ENCODE data around the gene RCOR1.
"Not testable (repeated sequence)": the region's sequence is repeated elsewhere in the genome, so short reads cannot be mapped to it uniquely, and the experiment has no call there.

RCOR1 gene

DNA sequence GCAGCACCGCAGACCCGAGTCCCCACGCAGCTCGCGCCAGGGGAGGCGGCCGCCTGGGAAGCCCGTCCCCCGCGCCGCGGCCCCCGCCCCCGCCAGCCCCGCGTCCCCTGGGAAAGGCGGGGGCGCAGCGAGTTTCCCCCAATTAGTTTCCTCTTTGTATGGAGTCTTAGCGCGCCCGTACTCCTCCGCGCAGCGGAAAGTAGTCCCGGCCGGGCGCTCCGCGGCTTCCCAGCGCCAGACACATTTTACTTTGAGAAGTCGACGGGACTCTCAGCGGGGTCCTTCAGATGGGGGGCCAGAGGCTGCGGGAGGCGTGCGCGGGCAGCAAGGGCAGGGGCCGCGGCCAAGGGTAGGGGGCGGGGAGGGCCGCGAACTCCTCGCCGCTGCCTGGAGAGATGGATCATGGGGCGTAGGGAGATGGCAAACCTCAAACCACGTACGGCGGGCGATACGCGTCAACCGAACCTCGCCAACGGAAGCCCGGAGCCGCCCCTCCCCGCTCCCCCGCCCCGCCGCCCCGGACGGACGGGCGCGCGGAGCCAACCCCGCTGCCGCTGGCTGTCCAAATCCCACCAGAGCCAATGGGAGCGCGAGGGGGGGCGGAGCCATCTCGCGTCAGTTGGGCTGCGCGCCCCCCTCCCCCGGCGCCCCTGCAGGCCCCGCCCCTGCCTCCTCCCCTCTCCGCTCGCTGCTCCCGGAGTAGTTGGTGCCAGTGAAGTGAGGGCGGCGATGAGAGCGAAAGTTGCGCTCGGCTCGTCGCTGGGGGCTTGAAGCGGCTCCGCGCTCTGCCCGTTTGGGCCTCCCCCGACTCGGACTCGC is at the start of gene RCOR1:
Gene RCOR1, plus strand, starts transcription at position 706 of the 819 bp plus-strand sequence. CDS start 238 bp downstream, outside the sequence.
- peak; percentile 95 for DNase-seq

DNA sequence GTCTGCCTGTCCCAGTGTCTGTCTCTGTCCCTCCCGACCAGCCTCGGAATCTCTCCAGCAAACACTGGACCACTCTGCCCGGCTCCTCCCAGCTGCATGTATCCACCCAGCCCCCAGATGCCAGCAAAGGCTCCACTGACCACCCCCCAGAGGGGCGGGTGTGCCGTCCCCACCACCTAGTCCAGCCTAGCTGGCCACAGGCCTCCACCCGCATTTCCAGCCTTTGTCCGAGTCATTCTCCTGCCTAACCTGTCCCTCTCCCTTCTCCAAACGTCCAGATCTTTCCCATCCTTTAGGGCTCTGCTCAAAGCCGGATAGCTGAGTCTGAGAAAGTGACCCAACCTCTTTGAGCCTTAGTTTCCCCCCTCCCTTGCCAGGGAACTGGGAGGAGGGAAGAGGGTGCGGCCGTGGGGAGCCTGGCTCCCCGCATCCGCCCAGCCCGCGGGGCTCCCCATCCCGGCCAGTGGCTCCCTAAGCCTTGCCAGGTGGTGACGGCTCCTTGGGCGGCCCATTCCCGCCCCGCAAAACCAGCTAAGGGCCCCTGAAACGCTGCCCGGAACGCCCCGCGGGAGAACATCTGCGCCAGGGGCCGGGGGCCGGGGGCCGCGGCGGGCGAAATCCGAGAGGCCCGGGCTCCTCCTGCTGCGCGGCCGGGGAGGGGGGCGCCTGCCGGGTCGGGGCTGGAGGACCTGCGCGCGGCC is 48.3 kb upstream of the RCOR1 start:
- DNase-seq, result no peak

DNA sequence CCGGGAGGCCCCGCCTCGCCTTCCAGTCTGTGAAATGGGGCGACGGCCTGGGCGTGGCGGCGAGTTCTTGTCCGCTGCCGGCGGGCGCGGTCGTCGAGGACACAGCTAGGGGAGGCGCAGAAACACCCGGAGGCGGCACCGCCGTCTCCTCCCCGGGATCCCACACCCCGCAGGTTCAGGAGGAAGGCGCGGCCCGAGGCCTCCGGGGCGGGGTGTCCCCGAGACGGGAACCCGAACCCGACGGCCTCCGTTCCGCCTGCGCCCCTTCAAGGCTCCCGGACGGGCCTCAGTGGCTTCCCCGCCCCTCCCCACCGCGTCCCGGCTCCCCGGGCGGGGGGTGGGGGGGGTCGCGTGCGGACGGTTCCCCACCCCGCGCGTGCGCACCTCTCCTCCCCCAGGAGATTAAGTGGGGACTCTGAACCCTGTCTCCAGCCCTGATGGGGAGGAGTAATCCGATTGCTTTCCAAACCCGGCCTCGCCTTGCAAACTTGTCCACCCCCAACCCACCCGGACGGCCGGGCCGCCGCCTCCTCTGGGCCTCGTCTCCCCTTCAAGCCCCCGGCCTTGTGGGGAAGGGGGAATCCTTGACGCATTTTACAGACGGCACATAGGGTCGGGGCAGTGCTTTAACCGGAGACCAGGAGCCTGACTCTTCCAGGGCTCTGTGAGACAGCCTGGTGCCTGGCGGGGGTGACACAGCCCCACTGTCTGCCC is 47.5 kb upstream of the RCOR1 start:
- peak; percentile 46 for DNase-seq

DNA sequence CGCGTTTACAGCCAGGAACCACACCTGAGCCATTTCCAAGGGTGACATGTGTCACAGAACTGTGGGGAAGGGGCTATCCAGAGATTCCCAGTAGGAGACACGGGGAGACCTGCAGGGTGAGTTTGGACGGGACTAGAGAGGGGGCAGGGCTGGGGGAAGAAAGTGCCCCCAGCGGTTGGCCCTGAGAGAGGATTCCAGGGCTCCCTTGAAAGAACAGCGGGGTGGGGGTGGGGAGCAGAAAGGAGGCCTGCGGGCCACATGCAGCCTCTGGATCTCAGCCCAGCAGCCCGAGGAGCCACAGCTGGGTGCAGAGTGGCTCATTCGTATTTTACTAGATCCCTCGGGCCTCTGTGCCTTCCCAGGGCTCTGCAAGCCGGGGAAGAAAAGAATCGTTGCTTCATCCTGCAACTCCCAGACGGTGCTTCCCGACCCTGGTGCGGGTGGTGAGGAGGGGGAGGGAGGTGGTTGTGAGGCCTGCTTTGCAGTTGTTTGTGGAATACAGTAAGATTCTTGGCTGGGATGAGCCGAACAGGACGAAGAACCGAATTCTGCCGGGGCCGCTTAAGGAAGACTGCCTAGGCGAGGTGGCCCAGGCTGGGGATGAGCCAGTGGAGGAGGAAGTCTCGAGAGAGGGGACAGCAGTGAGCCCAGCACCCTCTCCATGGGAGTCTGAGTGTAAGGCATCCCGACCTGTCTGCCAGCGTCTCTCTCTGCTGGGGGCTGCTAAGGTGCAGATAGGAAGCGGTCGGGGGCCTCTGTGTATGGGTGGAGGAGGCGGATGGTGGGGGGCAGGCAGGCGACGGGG is 46.8 kb upstream of the RCOR1 start:
- DNase-seq, result peak; percentile 42

DNA sequence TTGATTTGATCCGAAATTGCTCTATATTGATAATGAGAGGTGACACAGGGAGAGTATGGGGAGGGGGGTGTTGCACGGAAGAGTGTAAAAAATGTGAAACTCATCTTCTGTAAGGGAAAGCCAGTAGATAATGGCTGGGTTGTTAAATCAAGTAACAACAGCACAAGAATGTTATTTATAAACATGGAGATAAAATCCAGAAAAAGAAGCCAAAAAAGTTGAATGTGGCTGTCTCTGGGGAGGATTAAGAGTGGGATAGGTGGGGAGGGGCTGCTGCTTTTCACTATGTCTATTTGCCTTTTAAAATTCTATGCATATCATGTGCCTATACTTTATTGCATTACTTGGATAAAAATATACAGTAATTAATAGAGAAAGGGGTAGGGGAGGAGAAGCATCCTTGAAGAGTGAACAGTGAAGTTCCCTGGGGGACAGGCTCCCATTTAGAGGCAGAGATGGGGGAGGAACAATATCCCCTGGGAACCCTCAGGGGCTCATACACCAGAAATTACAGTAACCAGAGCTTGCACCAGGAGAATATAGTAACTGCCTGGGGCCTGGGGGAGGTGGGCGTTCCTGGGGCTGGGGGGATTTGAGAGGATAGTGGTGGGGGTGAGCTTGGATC is 43.7 kb upstream of the RCOR1 start:
- no peak for DNase-seq

DNA sequence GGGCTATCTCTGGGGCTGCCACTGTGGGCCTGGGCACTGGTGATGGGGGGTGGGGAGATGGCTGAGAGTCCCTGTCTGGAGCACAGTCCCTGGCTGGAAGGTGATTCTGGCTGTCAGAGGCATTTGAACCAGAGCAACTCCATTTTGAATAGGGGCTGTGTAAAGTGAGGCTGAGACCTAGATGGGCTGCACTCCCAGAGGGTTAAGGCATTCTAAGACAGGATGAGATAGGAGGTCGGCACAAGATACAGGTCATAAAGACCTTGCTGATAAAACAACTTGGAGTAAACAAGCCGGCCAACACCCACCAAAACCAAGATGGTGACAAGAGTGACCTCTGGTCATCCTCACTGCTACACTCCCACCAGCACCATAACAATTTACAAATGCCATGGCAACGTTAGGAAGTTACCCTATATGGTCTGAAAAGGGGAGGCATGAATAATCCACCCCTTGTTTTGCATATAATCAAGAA is 41.5 kb upstream of the RCOR1 start:
- DNase-seq, result not testable (repeated sequence)

DNA sequence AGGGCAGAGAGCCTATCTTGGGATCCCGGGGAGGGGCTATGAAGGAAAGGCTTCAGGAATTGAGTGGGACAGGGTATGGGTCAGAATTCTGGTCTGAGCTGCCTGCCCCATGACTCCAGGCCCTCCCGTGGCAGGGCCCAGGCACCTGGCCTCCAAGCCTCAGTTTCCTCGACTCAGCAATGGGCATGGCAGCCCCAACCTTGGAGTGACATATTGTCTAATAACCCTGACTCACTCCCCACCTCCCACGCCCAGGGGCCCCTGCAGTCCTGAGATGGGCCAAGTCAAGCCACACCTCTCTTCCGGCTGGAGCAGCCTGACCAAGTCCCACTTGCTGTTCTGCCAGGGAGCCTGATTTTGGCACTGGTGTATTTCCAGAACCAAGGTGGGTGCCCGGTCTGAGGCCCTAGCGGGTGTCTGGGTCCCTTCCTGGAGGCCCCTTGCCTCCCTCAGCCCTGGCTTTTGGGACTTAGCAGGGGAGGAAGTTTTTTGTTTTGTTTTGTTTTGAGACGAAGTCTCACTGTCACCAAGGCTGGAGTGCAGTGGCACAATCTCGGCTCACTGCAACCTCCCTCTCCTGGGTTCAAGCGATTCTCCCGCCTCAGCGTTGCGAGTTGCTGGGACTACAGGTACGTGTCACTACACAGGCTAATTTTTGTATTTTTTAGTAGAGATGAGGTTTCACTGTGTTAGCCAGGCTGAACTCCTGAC is 40.3 kb upstream of the RCOR1 start:
- DNase-seq, result no peak

DNA sequence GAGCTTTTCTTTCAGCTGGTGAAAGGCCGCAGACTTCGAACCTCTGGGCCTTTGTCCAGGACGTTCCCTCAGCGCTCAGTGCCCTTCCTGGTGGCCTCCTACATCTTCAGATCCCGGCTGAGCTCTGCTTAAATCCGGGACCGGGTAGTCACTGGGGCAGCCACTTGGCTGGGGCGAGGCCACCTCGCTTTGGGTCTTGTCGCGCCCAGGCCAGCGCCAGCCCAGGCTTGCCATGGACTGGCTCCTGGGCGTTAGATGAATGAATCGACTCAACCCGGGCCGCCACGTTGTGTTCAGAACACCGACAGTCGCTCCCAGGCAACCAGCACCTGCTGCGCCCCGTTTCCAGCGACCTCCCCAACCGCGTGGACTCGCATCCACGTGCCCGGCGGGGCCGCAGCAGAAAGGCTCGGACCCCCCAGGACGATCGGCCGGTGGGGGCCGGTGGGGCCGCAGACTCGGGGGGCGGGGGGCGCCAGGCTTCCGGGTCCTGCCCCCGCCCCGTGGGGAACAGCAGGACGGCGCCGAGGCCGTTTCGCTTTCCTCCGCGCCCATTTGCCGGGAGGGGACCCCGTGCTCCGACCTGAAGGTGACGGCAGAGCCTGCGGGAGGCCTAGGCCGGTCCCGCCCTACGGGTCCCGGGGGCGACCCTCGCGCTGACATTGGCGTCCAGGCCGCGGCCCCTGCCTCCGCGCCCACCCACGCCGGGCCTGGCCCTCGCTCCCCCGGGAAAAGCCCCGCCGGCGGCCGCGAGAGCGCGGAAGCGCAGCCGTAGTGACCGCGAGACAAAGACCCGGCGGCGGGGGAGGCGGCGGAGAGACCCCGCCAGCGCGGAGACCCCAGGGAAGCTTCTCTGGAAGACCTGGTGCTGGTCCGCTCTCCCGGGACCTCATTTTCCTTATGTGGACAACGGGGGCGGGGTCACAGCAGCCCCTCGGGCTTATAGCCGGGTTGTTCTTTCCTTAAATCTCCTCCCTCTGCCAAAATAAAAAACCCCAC is 37.3 kb upstream of the RCOR1 start:
- DNase-seq, result peak; percentile 14

DNA sequence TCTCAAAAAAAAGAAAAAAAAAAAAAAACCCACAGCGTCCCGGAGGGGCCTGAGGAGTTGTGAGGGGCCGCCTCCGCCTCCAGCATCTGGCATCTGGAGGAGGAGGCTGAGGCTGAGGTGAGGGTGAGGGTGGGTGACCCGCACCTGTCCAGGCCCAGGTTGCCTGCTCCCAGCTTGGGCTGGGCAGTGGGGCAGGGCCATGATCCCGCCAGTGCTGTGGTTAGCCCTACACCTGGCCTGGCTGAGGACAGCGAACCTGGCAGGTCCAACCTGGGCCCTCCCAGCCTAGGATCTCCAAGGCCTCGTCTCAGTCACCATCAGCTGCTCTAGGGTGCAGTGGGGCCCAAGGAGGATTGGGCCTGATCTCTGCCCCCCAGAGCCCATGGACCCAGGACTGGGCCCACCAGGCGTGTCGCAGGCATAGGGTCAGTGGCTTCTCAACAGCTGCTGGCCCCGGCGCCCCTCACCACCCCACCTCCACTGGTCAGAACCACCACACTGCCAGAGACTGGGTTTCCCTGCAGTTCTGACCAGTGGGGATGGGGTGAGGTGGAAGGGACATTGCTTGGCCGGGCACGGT is 36.3 kb upstream of the RCOR1 start:
- no peak for DNase-seq

DNA sequence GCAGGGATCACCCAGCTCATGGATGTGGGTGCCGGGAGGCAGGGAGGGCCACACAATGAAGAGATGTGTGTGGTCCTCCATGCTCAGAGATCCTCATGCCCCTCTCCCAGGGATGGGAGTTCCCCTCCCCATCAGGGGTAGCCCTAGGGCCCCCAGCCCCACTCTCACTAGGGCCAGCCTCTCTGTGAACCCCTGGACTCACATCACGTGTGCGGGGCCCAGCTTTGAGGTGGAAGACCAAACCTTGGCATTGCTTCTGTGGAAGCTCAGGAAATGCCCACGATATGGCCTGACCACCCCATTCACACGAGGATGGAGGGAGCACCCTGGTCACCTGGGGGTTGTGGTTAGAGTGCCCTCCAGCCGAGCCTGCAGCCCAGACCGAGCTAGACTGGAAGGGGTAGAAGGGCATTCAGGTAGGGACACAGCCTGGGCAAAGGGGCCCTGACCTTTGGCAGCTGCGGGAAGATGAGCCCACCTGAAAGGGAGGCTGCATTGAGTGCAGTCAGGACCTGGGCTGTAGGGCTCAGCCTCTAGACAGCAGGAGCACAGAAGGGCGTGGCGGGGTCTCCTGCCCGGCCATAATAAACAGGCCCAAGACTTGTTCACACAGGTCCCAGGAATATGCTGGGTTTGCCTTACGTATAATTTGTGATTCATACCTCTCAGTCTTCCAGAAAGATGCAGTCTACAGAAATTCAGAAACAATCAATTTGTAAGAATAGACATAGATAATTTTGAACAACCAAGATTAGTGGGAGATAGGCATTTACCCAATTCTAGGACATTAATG is 34.8 kb upstream of the RCOR1 start:
- DNase-seq, result no peak

DNA sequence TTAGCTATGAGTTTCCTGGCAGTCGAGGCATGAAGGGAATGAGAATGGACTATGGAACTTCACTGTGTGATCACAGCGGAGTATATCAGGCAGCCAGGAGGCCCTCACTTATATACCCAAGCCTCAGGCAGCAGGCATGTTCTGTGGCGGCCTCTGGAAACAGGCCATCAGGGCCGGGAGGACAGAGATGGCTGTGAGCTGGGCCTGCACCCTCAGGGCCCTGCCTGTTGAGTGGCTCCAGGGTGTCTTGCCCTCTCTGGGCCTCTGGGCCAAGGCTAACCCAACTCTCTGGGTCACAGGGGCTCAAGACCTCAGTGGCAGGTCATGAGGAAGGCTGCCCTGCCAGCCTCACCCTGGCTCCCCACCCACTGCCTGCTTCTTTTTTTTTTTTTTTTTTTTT is 33.9 kb upstream of the RCOR1 start:
- no peak for DNase-seq

DNA sequence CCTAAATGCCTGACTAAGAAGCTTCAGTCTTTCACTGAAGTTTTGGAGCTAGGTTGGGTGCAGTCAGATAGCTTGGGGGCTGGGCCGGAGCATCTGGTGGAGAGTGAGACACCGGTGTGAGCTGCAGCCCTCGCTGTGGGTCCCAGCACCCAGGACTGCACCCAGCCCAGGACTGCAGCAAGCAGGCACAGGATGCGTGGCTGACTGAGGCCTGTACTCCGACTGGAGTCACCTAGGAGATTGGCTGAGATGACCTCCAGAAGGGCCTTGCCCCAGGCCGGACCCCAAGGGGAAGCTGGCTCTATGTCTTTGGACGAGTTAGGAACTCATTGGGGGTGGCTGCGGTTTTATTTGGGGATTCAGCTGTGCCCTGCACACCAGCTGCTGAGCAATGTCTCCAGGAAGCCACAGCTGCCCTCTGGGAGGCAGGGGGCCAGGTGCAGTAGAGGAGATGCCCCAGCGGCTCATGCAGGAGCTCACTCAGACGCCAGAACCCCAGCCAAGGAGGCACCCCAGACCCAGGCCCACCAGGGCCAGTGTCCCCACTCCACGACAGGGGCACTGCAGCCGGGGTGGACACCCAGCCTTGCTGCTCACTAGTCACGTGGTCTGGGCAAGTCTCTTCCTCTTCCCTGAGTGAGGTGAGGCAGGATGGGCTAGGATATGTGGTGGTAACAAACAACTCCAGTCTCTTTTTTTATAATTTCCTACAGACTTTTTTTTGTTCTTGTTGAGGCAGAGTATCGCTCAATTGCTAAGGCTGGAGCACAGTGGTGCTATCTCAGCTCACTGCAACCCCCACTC is 31.8 kb upstream of the RCOR1 start:
- peak; percentile 78 for DNase-seq

DNA sequence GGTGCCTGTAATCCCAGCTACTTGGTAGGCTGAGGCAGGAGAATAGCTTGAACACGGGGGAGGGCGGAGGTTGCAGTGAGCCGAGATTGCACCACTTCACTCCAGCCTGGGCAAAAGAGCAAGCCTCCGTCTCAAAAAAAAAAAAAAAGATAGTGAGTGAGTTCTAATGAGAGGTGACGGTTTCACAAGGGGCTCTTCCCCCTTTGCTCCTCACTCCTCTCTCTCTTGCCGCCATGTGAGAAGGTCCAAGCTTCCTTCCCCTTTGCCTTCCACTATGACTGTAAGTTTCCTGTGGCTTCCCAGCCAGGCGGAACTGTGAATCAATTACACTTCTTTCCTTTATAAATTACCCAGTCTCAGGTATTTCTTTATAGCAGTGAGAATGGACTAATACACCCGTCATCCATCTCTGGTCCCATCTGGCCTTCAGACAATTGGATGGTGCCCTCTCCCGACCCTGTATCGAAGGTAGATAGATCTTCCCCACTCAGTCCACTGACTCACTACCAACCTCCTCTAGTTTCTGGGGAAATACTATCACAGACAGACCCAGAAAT is 27.0 kb upstream of the RCOR1 start:
- no peak for DNase-seq

DNA sequence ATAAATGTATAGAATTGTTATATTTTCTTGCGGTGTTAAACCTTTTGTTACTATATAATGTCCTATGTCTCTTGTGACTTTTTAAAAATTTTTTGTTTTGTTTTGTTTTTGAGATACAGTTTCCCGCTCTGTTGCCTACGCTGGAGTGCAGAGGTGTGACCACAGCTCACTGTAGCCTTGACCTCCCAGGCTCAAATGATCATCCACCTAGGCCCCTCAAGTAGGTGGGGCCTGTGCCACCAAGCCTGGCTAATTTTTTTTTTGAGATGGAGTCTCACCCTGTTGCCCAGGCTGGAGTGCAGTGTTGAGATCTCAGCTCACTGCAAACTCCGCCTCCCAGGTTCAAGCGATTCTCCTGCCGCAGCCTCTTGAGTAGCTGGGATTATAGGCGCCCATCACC is 26.5 kb upstream of the RCOR1 start:
- no peak for DNase-seq

DNA sequence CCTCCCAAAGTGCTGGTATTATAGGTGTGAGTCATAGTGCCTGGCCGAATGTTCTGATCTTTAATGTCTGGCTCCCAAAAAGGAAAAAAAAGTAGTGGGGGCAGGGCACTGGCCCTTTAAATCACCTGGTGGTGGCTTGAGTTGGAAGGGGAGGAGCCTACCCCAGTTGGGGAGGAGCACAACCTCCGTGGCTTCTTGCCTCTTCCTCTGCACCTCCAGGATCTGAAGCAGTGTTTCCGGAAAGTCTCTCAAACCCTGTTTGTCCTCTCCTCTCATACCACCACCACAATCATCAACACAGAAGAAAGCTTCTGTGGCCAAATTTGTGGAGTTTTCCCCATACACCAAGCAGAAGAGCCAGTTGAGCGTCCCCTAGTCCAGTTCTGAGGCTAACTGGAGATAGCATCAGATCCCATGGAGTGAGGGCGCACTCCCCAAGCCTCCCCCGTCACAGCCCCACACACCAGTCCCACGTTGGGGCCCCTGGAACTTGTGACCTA is 24.3 kb upstream of the RCOR1 start:
- DNase-seq, result peak; percentile 69

DNA sequence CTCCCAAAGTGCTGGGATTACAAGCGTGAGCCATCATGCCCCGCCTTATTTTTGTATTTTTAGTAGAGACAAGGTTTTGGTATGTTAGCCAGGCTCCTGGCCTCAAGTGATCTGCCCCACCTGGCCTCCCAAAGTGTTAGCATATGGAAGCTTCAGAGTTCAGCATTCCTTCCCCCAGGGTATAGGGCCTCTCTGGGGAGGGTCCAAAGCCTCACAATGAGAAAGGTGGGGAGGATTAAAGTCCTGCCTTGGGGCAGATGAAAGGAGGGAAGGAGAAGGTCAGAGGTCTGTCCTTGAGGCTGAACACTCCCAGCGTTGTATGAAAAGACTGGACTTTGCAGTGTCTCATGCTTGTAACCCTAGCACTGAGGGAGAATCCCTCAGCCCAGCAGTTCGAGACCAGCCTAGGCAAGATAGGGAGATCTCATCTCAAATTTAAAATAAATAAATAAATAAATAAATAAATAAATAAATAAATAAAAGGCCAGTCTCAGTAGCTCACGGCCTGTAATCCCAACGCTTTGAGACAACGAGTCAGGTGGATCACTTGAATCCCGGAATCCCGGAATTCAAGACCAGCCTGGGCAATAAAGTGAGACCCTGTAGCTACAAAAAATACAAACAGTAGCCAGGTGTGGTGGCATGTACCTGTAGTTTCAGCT is 22.0 kb upstream of the RCOR1 start:
- DNase-seq, result no peak

DNA sequence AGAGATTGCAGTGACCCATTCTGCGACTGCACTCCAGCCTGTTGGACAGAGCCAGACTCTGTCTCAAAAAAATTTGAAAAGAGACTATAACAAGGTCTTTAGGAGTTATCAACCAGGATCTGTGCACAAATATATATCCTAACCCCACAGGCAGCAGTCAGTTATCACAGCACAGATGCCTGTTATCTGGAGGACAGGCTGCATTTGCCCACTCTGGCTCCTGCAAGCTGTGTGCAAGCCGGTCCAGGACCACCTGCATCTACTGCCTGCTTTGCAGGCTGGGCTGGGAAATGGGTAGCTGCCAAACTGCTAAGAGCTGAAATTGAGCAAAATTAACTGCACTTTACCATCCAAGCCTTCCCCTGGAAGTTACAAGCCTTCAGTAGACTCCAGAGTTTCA is 21.4 kb upstream of the RCOR1 start:
- no peak for DNase-seq

Measured in RPMI8226 (cell line).